Measurements from ENCODE around the gene PDLIM4.

The PDLIM4 gene

GRCh38 chr5:132275367-132276220 is 18.1 kb downstream of the PDLIM4 start:
- CTCF ChIA-PET = interaction anchor here (0.5 to 1.3 kb wide), 2 partner anchors 11 to 453 kb away, joined by 3 read pairs; no protein-coding TSS in a partner anchor
- TF ChIP-seq ZNF384 (IDR thresholded peaks at IDR 0.05) = no peak
- no peak for TF ChIP-seq FOXK2 (IDR thresholded peaks at IDR 0.05)
- no peak for TF ChIP-seq HDGF (IDR thresholded peaks at IDR 0.05; ENCODE audit: borderline replicate concordance)
- TF ChIP-seq CTBP1 (IDR thresholded peaks at IDR 0.05; ENCODE audit: borderline replicate concordance) = no peak
- TF ChIP-seq FOXA1 (IDR thresholded peaks at IDR 0.05) = no peak
- TF ChIP-seq PKNOX1 (IDR thresholded peaks at IDR 0.05) = no peak
- TF ChIP-seq LEF1 (IDR thresholded peaks at IDR 0.05; ENCODE audit: borderline replicate concordance) = no peak
- no peak for TF ChIP-seq BHLHE40 (IDR thresholded peaks at IDR 0.05; ENCODE audit: borderline replicate concordance)
- no peak for TF ChIP-seq ARNT (IDR thresholded peaks at IDR 0.05)
- TF ChIP-seq FOXM1 (IDR thresholded peaks at IDR 0.05; ENCODE audit: borderline replicate concordance) = no peak
- no peak for TF ChIP-seq L3MBTL2 (conservative IDR thresholded peaks at IDR 0.05)
- no peak for TF ChIP-seq SP1 (IDR thresholded peaks at IDR 0.05)
- no peak for TF ChIP-seq NFRKB (IDR thresholded peaks at IDR 0.05)
- no peak for TF ChIP-seq TARDBP (IDR thresholded peaks at IDR 0.05)
- TF ChIP-seq SUZ12 (IDR thresholded peaks at IDR 0.05) = no peak
- no peak for TF ChIP-seq ELF4 (IDR thresholded peaks at IDR 0.05)
- DNase-seq (ENCODE audit: extremely low spot score) = no peak
- POLR2A ChIA-PET = interaction anchor here (1.2 kb wide), 1 partner anchor 18 kb away, joined by 8 read pairs; the partner anchor contains the start of gene SLC22A4

GRCh38 chr5:132277256-132277655 is 19.8 kb downstream of the PDLIM4 start:
- ChIA-PET POLR2A (interaction anchor here (2.8 kb wide), 1 partner anchor 17 kb away, joined by 32 read pairs; the partner anchor contains the start of gene SLC22A4), CTCF (no interaction called here)
- no peak for TF ChIP-seq ARNT (IDR thresholded peaks at IDR 0.05)
- no peak for TF ChIP-seq HDGF (IDR thresholded peaks at IDR 0.05; ENCODE audit: borderline replicate concordance)
- no peak for TF ChIP-seq FOXK2 (IDR thresholded peaks at IDR 0.05)
- no peak for TF ChIP-seq LEF1 (IDR thresholded peaks at IDR 0.05; ENCODE audit: borderline replicate concordance)
- TF ChIP-seq PKNOX1 (IDR thresholded peaks at IDR 0.05) = no peak
- no peak for DNase-seq (ENCODE audit: extremely low spot score)

GRCh38 chr5:132277971-132278853 is 20.7 kb downstream of the PDLIM4 start:
- TF ChIP-seq L3MBTL2 (conservative IDR thresholded peaks at IDR 0.05) = no peak
- no peak for TF ChIP-seq FOXA1 (IDR thresholded peaks at IDR 0.05)
- TF ChIP-seq SUZ12 (IDR thresholded peaks at IDR 0.05) = no peak
- TF ChIP-seq PKNOX1 (IDR thresholded peaks at IDR 0.05) = no peak
- no peak for TF ChIP-seq ARNT (IDR thresholded peaks at IDR 0.05)
- TF ChIP-seq HDGF (IDR thresholded peaks at IDR 0.05; ENCODE audit: borderline replicate concordance) = no peak
- no peak for TF ChIP-seq FOXK2 (IDR thresholded peaks at IDR 0.05)
- TF ChIP-seq BHLHE40 (IDR thresholded peaks at IDR 0.05; ENCODE audit: borderline replicate concordance) = no peak
- no peak for TF ChIP-seq ZNF384 (IDR thresholded peaks at IDR 0.05)
- no peak for TF ChIP-seq TARDBP (IDR thresholded peaks at IDR 0.05)
- no peak for TF ChIP-seq ELF4 (IDR thresholded peaks at IDR 0.05)
- ChIA-PET CTCF (no interaction called here), POLR2A (interaction anchor here (1.8 to 2.8 kb wide), 2 partner anchors 16 to 91 kb away, joined by 6 to 32 read pairs; partner anchors contain the start of genes SLC22A4 and SLC22A5)
- DNase-seq (ENCODE audit: extremely low spot score) = no peak

- no peak for TF ChIP-seq FOXM1 (IDR thresholded peaks at IDR 0.05; ENCODE audit: borderline replicate concordance)
- TF ChIP-seq ZNF384 (IDR thresholded peaks at IDR 0.05) = no peak
- no peak for DNase-seq (ENCODE audit: extremely low spot score)
- ChIA-PET POLR2A (interaction anchor here (1.8 to 2.8 kb wide), 2 partner anchors 14 to 89 kb away, joined by 6 to 32 read pairs; partner anchors contain the start of genes SLC22A4 and SLC22A5), CTCF (interaction anchor here (1.0 kb wide), 2 partner anchors 12 to 221 kb away, joined by 4 to 5 read pairs; no protein-coding TSS in a partner anchor)
These were observed 22.3 kb downstream of the PDLIM4 start for GRCh38 chr5:132279801-132280200.

- CTCF ChIA-PET = interaction anchor here (0.9 to 1.3 kb wide), 2 partner anchors 11 to 220 kb away, joined by 3 to 5 read pairs; no protein-coding TSS in a partner anchor
- DNase-seq (ENCODE audit: extremely low spot score) = no peak
These were observed 23.1 kb downstream of the PDLIM4 start for GRCh38 chr5:132280371-132281240.

More at GRCh38 chr5:132280371-132281240, 23.1 kb downstream of the PDLIM4 start:
- POLR2A ChIA-PET = interaction anchor here (1.3 to 1.4 kb wide), 2 partner anchors 13 to 89 kb away, joined by 3 to 10 read pairs; partner anchors contain the start of genes SLC22A4 and SLC22A5
- no peak for TF ChIP-seq NFRKB (IDR thresholded peaks at IDR 0.05)

All from HEK293T (cell line).